Prostate gland (tissue), 2 donors: ENCODE results near the gene MAP4K1.

Source experiments
- CTCF ChIP-seq, 4 experiments: fragments of 200-600 bp in 2 of 4; fragments of 450-650 bp in 2 of 4; sonication (generic) in 2 of 4; IDR thresholded peaks; 1 replicate in 3 of 4; 2 replicates in 1 of 4; pipeline ENCODE4 v1.5.1; 2016 to 2019; ENCODE audit warnings: antibody characterized with exemption in 4 of 4, mild to moderate bottlenecking in 2 of 4, moderate library complexity in 2 of 4
- POLR2A ChIP-seq: fragments of 450-650 bp; IDR thresholded peaks from one replicate; pipeline ENCODE4 v1.6.1; 2016; ENCODE audit warnings: antibody characterized with exemption, mild to moderate bottlenecking

GRCh38 chr19:38648769-38649304 is 31.1 kb upstream of the MAP4K1 start:
- no peak for TF ChIP-seq CTCF (IDR thresholded peaks at IDR 0.05)
- no peak for TF ChIP-seq POLR2A
